Endothelial cell of umbilical vein (primary cell): ENCODE results near the gene CACNA1B.

ENCODE experiments used
- EZH2 ChIP-seq: IDR thresholded peaks from 2 replicates; pipeline ENCODE4 v1.6.1; 2012; ENCODE audit warnings: borderline replicate concordance, low read depth, mild to moderate bottlenecking, moderate library complexity, low read length, inconsistent platforms; ENCODE audit not compliant: severe bottlenecking
- JUN ChIP-seq: IDR thresholded peaks from 2 replicates; pipeline ENCODE4 v1.6.1; 2011; ENCODE audit warnings: borderline replicate concordance, low read depth; ENCODE audit not compliant: insufficient read length, insufficient read depth
- POLR2A ChIP-seq: IDR thresholded peaks from 2 replicates; pipeline ENCODE4 v1.6.1; 2012; ENCODE audit warnings: low read depth, mild to moderate bottlenecking, control low read depth, low read length
- POLR2AphosphoS5 ChIP-seq: IDR thresholded peaks from 2 replicates; pipeline ENCODE4 v1.6.1; 2012; ENCODE audit warnings: low read depth, mild to moderate bottlenecking, control low read depth, low read length, moderate library complexity; ENCODE audit not compliant: insufficient read depth
- TF ChIP-seq, protein P1 (sequence below), 2 donors: IDR thresholded peaks; 1 replicate in 1 of 2; 2 replicates in 1 of 2; pipeline ENCODE4 v1.5.1; 2011; ENCODE audit warnings: low read length in 2 of 2, mild to moderate bottlenecking in 2 of 2, moderate library complexity in 2 of 2, control low read depth in 1 of 2, inconsistent platforms in 1 of 2, low read depth in 1 of 2; ENCODE audit not compliant: insufficient read depth in 1 of 2; ENCODE audit errors: extremely low read depth in 1 of 2
- TF ChIP-seq, protein P2 (sequence below): IDR thresholded peaks from 2 replicates; pipeline ENCODE4 v1.6.1; 2011; ENCODE audit not compliant: insufficient read depth, insufficient read length

DNA sequence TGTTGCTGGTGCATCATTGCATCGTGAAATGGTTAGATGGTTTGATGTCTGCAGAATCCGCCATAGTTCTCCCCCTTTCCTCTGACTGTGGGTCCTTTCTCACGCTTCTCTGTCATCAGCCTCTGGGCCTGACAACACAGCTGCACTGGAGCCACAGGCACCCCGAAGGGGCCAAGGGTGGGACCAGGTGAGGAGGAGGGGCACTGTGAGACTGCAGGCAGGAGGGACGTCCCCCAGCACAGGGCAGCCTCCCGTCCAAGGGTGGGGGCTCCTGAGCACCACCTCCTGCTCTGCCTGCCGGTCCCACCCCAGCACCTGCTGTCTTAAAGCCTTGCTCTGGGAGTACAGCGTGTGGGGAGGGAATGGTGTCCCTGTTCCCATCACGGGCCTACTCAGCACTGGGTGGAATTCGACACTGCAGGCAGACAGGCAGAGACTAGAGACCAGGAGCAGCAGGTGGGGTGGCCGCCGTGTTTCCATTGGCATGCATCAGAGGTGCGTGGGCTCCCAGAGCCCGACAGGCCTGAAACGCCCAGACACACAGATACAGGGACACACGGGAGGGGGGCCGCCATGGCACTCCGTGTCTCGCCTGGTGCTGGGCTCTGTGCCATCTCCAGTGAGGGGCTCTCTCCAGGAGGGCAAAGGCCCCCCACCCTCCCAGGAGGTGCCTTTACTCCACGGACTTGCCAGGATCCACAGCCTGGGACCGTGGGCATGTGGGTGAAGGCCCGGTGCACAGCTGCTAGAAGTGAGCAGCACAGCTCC lies 15.0 kb downstream of the CACNA1B start:
- TF ChIP-seq, protein P1, sequence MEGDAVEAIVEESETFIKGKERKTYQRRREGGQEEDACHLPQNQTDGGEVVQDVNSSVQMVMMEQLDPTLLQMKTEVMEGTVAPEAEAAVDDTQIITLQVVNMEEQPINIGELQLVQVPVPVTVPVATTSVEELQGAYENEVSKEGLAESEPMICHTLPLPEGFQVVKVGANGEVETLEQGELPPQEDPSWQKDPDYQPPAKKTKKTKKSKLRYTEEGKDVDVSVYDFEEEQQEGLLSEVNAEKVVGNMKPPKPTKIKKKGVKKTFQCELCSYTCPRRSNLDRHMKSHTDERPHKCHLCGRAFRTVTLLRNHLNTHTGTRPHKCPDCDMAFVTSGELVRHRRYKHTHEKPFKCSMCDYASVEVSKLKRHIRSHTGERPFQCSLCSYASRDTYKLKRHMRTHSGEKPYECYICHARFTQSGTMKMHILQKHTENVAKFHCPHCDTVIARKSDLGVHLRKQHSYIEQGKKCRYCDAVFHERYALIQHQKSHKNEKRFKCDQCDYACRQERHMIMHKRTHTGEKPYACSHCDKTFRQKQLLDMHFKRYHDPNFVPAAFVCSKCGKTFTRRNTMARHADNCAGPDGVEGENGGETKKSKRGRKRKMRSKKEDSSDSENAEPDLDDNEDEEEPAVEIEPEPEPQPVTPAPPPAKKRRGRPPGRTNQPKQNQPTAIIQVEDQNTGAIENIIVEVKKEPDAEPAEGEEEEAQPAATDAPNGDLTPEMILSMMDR (IDR thresholded peaks at IDR 0.05; ENCODE audit: extremely low read depth in 1 of 2, insufficient read depth in 1 of 2, low read depth in 1 of 2, low read length in 2 of 2) = no peak
- TF ChIP-seq POLR2A (no peak), EZH2 (no peak), POLR2AphosphoS5 (no peak), JUN (no peak)
- TF ChIP-seq, protein P2, sequence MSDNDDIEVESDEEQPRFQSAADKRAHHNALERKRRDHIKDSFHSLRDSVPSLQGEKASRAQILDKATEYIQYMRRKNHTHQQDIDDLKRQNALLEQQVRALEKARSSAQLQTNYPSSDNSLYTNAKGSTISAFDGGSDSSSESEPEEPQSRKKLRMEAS = no peak
